ENCODE measurements around the gene NT5M. TPM values are rescaled to one million over a fixed set of nuclear protein-coding genes. Genes with fewer than 3 reads are reported as not detected.
A peak's percentile ranks its signal among the peaks of the same experiment; 100 is the strongest.

NT5M gene
- total and polyA plus RNA-seq, 9 of the 15 experiments (the other 6 are each of a cell fraction or from before 2014, with no cell fraction given) = 0.24 to 10.1 (median 3.4) TPM

DNA sequence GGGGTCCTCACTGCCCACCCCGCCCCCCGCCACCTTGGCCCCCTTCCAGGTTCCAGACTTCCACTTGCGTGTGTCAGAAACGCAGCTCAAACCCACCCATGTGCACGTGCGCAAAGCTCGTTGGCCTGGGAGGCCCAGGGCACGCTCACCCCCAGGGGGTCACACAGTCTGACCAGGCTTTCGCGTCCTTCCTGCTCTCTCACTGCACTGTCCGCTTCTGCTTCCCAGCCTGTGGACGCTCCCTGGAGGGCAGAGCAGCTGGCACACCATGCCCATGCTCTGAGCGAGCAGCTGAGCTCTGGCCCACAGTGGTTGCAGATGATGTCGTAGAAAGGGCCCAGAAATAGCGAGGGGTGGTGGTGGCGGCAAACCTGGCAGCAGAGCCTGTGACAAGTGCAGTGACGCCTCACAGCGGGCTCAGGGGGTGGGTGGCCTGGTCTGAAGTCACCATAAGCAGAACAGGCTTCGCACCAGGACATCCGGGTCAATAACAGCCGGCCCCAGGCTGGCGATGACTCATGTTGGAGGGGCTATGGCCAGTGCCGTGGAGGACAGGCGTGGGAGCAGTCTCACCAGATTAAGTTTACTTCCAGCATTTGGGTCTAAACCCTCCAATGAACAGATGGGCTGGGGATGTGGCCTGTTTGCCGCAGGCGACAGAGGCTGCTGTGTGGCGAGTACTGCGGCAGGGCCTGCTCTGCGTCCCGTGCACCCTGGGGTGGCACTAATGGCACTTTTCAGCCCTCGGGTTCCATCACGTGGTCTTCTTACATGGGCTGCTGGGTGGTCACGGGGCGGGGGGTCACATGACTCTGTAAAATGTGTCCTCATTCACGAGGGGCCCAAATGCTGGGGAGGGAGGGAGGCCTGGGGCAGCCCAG, 49.0 kb downstream of the NT5M start:
- Histone ChIP-seq H3K27me3 (ENCODE audit: control insufficient read depth in 2 of 2, insufficient read depth in 2 of 2, low read length in 2 of 2) (no peaks in the 10 kb centered on the region), H3K9ac (ENCODE audit: insufficient read depth in 1 of 2, low read depth in 2 of 2, low read length in 2 of 2) (peak overlapping the region; percentile 38 to 84; a peak in 3 of 4 replicates), H3K4me2 (ENCODE audit: insufficient read depth, low read length) (0 out of 2 replicates have a peak overlapping the region, but pooled peaks have one; percentile 12), H3K9me3 (replicated peaks; ENCODE audit: control insufficient read depth, insufficient read depth, low read depth, low read length) (no peaks in the 10 kb centered on the region), H3K9me1 (ENCODE audit: control insufficient read depth, insufficient read depth, low read length) (no peaks in the 10 kb centered on the region), H3K4me1 (replicated peaks in 1 of 2; ENCODE audit: control insufficient read depth in 2 of 2, insufficient read depth in 2 of 2, low read length in 2 of 2) (peaks cover 7 to 42% of the 10 kb centered on the region in 2 experiments; a peak in 4 of 5 replicates), H4K20me1 (replicated peaks; ENCODE audit: control insufficient read depth, insufficient read depth, low read length) (no peaks in the 10 kb centered on the region), H3K36me3 (ENCODE audit: control insufficient read depth, insufficient read depth, low read length) (no peaks in the 10 kb centered on the region), H3K79me2 (ENCODE audit: control insufficient read depth, insufficient read depth, low read length) (no peaks in the 10 kb centered on the region), H2AFZ (ENCODE audit: low read depth, low read length) (peak overlapping the region; percentile 88), H3K27ac (ENCODE audit: extremely low read depth, low read depth, low read length) (peak overlapping the region; percentile 66; the same call in 2 of the 3 replicates), H3K4me3 (no peak overlapping the region)
- 31% methylated on average over 19 of the region's 35 CpGs for WGBS (ENCODE audit: insufficient coverage, low coverage, missing lambda C conversion rate)
- in situ Hi-C loops (cut with MboI) (no loop called here), intact Hi-C loops (cut with micrococcal nuclease) (no loop called here)
- peak; percentile 79 for ATAC-seq
- POLR2A ChIA-PET = interaction anchor here (0.6 to 1.4 kb wide), 4 partner anchors 14 to 321 kb away, joined by 3 to 4 read pairs (median 3); no protein-coding TSS in a partner anchor
- no TSS peak for BruUV-seq (replicated peaks)
- peak; percentile 93 for FAIRE-seq
- DNase-seq (ENCODE audit: extremely low read depth in 1 of 4, low spot score in 3 of 4) = peak; percentile 78 to 81 (median 80)
- CTCF ChIA-PET (ENCODE audit: low intra/inter-chr PET ratio) = no interaction called here
- TF ChIP-seq, protein P1, sequence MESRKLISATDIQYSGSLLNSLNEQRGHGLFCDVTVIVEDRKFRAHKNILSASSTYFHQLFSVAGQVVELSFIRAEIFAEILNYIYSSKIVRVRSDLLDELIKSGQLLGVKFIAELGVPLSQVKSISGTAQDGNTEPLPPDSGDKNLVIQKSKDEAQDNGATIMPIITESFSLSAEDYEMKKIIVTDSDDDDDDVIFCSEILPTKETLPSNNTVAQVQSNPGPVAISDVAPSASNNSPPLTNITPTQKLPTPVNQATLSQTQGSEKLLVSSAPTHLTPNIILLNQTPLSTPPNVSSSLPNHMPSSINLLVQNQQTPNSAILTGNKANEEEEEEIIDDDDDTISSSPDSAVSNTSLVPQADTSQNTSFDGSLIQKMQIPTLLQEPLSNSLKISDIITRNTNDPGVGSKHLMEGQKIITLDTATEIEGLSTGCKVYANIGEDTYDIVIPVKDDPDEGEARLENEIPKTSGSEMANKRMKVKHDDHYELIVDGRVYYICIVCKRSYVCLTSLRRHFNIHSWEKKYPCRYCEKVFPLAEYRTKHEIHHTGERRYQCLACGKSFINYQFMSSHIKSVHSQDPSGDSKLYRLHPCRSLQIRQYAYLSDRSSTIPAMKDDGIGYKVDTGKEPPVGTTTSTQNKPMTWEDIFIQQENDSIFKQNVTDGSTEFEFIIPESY (CRISPR knock-in tag; IDR thresholded peaks at IDR 0.05) = peak; percentile 35; the same call in 1 of the 2 replicates
- TF ChIP-seq SNRNP70 (optimal IDR thresholded peaks at IDR 0.05; ENCODE audit: low read depth, low read length) = no peak
- peak; percentile 15; the same call in 1 of the 2 replicates for TF ChIP-seq EP300 (IDR thresholded peaks at IDR 0.05; ENCODE audit: low read length)
- TF ChIP-seq SRSF3 (IDR thresholded peaks at IDR 0.05; ENCODE audit: insufficient read depth, low read length) = no peak
- TF ChIP-seq, protein P2, sequence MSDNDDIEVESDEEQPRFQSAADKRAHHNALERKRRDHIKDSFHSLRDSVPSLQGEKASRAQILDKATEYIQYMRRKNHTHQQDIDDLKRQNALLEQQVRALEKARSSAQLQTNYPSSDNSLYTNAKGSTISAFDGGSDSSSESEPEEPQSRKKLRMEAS (CRISPR knock-in tag; IDR thresholded peaks at IDR 0.05) = peak; percentile 78
- TF ChIP-seq ATF1 (CRISPR knock-in tag; IDR thresholded peaks at IDR 0.05) = no peak
- 0 out of 2 replicates have a peak, but pooled peaks have one; percentile 31 for TF ChIP-seq ATF1 (tag; IDR thresholded peaks at IDR 0.05)
- TF ChIP-seq SMARCA4 (IDR thresholded peaks at IDR 0.05) = peak; percentile 48; the same call in 1 of the 2 replicates
- TF ChIP-seq, protein P3, sequence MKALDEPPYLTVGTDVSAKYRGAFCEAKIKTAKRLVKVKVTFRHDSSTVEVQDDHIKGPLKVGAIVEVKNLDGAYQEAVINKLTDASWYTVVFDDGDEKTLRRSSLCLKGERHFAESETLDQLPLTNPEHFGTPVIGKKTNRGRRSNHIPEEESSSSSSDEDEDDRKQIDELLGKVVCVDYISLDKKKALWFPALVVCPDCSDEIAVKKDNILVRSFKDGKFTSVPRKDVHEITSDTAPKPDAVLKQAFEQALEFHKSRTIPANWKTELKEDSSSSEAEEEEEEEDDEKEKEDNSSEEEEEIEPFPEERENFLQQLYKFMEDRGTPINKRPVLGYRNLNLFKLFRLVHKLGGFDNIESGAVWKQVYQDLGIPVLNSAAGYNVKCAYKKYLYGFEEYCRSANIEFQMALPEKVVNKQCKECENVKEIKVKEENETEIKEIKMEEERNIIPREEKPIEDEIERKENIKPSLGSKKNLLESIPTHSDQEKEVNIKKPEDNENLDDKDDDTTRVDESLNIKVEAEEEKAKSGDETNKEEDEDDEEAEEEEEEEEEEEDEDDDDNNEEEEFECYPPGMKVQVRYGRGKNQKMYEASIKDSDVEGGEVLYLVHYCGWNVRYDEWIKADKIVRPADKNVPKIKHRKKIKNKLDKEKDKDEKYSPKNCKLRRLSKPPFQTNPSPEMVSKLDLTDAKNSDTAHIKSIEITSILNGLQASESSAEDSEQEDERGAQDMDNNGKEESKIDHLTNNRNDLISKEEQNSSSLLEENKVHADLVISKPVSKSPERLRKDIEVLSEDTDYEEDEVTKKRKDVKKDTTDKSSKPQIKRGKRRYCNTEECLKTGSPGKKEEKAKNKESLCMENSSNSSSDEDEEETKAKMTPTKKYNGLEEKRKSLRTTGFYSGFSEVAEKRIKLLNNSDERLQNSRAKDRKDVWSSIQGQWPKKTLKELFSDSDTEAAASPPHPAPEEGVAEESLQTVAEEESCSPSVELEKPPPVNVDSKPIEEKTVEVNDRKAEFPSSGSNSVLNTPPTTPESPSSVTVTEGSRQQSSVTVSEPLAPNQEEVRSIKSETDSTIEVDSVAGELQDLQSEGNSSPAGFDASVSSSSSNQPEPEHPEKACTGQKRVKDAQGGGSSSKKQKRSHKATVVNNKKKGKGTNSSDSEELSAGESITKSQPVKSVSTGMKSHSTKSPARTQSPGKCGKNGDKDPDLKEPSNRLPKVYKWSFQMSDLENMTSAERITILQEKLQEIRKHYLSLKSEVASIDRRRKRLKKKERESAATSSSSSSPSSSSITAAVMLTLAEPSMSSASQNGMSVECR (CRISPR knock-in tag; IDR thresholded peaks at IDR 0.05) = no peak
- TF ChIP-seq, protein P4, sequence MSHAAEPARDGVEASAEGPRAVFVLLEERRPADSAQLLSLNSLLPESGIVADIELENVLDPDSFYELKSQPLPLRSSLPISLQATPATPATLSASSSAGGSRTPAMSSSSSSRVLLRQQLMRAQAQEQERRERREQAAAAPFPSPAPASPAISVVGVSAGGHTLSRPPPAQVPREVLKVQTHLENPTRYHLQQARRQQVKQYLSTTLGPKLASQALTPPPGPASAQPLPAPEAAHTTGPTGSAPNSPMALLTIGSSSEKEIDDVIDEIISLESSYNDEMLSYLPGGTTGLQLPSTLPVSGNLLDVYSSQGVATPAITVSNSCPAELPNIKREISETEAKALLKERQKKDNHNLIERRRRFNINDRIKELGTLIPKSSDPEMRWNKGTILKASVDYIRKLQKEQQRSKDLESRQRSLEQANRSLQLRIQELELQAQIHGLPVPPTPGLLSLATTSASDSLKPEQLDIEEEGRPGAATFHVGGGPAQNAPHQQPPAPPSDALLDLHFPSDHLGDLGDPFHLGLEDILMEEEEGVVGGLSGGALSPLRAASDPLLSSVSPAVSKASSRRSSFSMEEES (CRISPR knock-in tag; IDR thresholded peaks at IDR 0.05) = peak; percentile 75
- TF ChIP-seq MEIS2 (IDR thresholded peaks at IDR 0.05; ENCODE audit: partially characterized antibody) = no peak

All from K562 (cell line).